ENCODE measurements around the gene GMPR2.

Gene GMPR2

GRCh38 chr14:24270537-24271133 is 37.9 kb downstream of the GMPR2 start:
- no peak for FAIRE-seq

GRCh38 chr14:24271134-24271833 is 38.6 kb downstream of the GMPR2 start, which contains the start of gene RABGGTA:
Gene RABGGTA (minus strand): TSS chr14:24271597. CDS start chr14:24271115, 482 bp downstream.
- FAIRE-seq, result no peak

GRCh38 chr14:24271834-24272263 is 39.1 kb downstream of the GMPR2 start:
- FAIRE-seq, result no peak

- FAIRE-seq, result no peak
Observed at GRCh38 chr14:24272467-24272866, 39.7 kb downstream of the GMPR2 start.

GRCh38 chr14:24273422-24273998 is 40.8 kb downstream of the GMPR2 start:
- no peak for FAIRE-seq

- FAIRE-seq, result no peak
Observed at GRCh38 chr14:24274101-24274543, 41.4 kb downstream of the GMPR2 start.

GRCh38 chr14:24277071-24277470 is 44.3 kb downstream of the GMPR2 start:
- FAIRE-seq, result no peak

- no peak for FAIRE-seq
Observed at GRCh38 chr14:24277606-24278321, 45.0 kb downstream of the GMPR2 start.

GRCh38 chr14:24278424-24278823 is 45.7 kb downstream of the GMPR2 start:
- FAIRE-seq, result no peak

- FAIRE-seq, result no peak
Observed at GRCh38 chr14:24279301-24280186, 46.8 kb downstream of the GMPR2 start.

GRCh38 chr14:24280797-24281460 is 48.2 kb downstream of the GMPR2 start:
- no peak for FAIRE-seq

GRCh38 chr14:24281636-24282035 is 48.9 kb downstream of the GMPR2 start:
- no peak for FAIRE-seq

GRCh38 chr14:24282736-24283135 is 50.0 kb downstream of the GMPR2 start:
- no peak for FAIRE-seq

GRCh38 chr14:24283796-24284460 is 51.2 kb downstream of the GMPR2 start:
- FAIRE-seq, result no peak

GRCh38 chr14:24284501-24285035 is 51.8 kb downstream of the GMPR2 start:
- no peak for FAIRE-seq

- FAIRE-seq, result no peak
Observed at GRCh38 chr14:24285351-24285750, 52.6 kb downstream of the GMPR2 start.

GRCh38 chr14:24286996-24287395 is 54.3 kb downstream of the GMPR2 start:
- FAIRE-seq, result no peak
